Myocyte (in vitro differentiated cells): ENCODE results near the gene TRIM37. TPM values are rescaled to one million over a fixed set of nuclear protein-coding genes. Genes with fewer than 3 reads are reported as not detected.

Experiments used
- DNase-seq: peaks from one replicate; pipeline ENCODE4 v3.0.0-alpha.2; 2012; ENCODE audit warnings: low read depth
- total RNA-seq: library from RNA; depleted of rRNA; stranded (reverse); fragments of >200 nt; gene quantifications from 2 replicates; pipeline ENCODE4 v1.2.3, GENCODE V29; 2014

TRIM37 gene
- total RNA-seq, 1 donor from 2014 or later: 75.0 TPM

DNA sequence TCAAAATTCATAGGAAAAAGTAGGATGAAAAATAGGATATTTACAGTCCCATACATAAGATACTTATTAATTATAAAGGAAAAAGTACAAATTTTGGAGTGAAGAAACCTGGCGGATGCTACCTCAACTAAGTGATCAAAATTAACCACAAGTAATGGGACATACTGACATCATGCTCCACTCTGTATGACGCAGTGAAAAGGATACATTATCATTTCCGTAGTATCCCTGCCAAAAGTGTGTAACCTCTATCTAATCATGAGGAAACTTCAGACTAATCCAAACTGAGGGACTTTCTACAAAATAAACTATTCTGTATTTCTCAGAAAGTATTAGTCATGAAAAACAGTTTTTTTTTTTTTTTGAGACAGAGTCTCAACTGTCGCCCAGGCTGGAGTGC lies 60.5 kb downstream of the TRIM37 start:
- DNase-seq: no peak

DNA sequence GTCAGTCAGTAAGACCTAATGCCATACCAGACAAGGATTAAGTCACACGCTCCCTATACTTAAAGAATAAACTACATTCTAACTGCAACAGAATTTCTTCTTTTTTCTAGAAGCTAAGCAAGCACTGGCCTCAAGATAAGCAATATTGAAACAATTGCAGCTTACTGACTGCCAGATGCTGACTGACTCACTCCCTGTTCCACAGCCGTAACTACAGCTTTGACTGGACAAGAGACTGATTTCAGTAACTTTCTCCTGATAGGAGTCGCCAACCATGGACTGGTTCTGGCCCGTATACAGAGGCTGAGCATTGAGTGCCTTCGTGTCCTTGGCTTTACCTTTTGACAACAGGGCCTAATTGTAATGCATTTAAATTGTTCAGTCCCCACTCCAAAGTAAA lies 67.9 kb downstream of the TRIM37 start:
- DNase-seq: no peak

DNA sequence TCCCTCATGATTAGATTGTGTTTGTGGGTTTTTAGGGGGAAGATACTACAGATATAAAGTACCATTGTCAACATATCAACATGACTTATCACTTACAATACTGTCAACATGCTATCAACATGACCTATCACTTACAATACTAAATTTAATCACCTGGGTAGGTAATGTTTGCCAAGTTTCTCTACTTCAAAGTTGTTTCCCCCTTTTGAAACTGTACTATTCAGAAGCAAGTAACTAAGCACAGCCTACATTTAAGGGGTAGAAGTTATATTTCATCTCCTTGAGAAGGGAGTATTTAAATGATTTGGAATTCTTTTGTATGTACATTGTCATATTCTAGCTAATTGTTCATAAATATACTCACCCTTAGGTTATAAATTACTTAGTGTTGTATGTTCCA lies 68.7 kb downstream of the TRIM37 start:
- no peak for DNase-seq

DNA sequence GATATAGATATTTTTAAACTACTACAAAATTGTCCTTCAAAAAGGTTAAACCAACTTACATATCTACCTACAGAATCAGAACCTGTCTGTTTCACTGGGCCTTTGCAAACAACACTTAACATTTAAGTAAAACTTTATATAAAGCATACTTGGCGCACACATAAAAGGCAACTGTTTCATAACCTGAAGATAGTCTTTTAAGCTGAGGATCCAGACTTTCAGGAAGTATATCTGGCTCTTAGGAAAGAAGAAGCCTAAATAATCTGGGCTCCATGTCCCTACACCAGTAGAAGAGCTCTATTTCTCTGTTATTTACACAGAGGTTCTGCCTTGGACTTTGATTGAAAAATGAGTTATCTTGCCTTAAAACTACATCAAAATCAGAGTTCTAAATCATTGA lies 75.9 kb downstream of the TRIM37 start:
- DNase-seq: no peak

DNA sequence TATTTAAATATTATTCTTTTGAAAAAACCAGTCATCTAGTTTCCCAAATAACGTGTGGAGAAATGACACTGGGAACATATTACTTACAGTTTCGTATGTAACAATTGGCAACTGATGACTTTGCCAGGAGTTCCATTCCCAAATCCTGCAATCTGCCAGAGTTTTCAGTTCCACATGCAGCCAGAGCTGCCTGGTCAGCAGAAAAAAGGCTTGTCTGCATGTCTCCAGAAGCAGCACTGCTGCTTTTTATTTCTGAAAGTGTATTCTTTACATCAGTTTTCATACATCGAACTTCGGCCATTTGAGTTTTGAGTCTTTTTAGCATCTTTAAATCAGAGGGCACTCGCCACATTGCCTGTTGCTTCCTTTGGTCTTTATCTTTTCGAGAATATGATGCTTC lies 78.4 kb downstream of the TRIM37 start:
- no peak for DNase-seq

- no peak for DNase-seq
Observed at GRCh38 chr17:59027750-59028149, 78.9 kb downstream of the TRIM37 start.

- no peak for DNase-seq
Observed at GRCh38 chr17:59026176-59026939, 80.3 kb downstream of the TRIM37 start.

GRCh38 chr17:59024916-59025315 lies 81.8 kb downstream of the TRIM37 start:
- DNase-seq: no peak

DNA sequence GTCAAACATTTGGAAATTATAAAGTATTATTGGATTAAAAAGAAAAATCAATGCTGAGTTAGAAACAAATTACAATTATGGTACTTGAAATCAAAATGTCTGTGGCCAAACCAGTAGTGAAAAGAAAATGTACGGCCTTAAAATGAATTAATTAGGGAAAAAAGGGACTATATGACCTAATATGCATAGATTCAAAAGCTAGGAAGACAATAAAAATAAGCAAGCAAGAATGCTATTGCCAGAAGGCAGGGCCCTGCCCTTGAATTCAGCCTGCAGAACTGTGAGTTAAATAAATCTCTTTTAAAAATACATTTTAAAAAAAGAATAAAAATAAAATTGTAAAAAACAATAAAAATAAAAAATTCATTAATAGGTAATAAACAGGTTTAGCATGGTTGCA lies 88.7 kb downstream of the TRIM37 start:
- no peak for DNase-seq

DNA sequence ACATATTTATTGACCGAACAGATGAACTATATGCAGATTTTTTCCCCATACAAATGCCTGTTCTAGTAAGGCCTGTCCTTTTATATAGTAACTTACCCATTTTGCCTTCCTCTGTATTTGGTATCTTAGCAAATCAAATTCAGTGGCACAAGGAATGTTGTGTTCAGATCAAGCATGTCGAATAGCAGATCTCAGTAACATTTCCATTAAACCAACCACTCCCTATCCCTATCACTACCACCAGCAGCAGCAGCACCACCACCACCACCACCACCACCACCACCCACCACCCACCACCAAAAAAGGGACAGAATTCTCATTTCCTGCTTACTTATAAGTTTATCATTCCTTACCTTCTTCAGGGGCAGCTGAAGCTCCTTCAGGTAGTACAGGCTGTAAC lies 94.7 kb downstream of the TRIM37 start:
- no peak for DNase-seq

- peak; percentile 82 for DNase-seq
Observed at GRCh38 chr17:59010026-59010425, 96.7 kb downstream of the TRIM37 start.

GRCh38 chr17:59008737-59009136 lies 97.9 kb downstream of the TRIM37 start:
- DNase-seq: no peak

- DNase-seq: no peak
Observed at GRCh38 chr17:59007995-59008394, 98.7 kb downstream of the TRIM37 start.

- peak; percentile 74 for DNase-seq
Observed at GRCh38 chr17:59004338-59005111, 102.2 kb downstream of the TRIM37 start.

DNA sequence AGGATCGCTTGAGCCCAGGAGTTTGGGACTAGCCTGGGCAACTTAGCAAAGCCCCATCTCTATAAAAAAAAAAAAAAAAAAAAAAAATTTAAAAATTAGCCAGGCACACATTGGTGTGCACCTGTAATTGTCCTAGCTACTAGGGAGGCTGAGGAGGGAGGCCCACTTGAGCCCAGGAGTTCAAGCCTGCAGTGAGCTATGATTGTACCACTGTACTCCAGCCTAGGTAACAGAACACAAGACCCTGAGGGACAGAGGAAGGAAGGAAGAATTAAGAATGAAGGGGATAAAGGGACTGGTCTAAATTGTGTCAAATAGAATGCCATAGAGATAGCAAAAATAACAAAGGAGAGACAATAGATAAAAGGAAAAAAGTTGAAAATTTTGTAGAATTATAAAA lies 102.8 kb downstream of the TRIM37 start:
- no peak for DNase-seq

DNA sequence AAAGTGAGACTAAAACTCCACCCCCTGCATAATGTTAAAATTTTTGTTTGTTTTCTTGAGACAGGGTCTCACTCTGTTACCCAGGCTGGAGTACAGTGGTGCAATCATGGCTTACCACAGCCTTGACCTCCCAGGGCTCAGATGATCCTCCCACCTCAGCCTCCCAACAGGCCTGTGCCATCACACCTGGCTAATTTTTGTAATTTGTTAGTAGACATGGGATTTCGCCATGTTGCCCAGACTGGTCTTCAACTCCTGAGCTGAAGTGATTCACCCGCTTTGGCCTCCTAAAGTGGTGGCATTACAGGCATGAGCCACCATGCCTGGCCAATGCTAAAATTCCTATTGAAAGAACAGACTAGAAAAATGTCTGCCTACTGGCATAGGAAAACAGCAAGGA lies 103.8 kb downstream of the TRIM37 start:
- no peak for DNase-seq

DNA sequence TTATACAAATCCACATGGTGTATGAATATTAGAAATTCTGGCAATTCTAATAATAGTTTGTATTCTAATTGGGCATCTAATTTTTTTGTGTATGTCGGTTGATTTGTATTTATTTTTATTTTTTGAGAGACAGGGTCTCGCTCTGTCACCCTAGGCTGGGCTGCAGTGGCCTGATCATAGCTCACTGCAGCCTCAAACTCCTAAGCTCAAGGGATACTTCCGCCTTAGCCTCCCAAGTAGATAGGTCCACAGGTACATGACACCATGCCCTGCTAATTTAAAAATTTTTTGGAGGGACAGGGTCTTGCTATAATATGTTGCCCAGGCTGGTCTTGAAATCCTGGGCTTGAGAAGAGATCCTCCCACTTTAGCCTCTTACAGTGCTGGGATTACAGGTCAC lies 104.6 kb downstream of the TRIM37 start:
- DNase-seq: no peak

GRCh38 chr17:59001158-59001814 lies 105.4 kb downstream of the TRIM37 start:
- DNase-seq: peak; percentile 53

GRCh38 chr17:59000022-59000421 lies 106.7 kb downstream of the TRIM37 start:
- no peak for DNase-seq

DNA sequence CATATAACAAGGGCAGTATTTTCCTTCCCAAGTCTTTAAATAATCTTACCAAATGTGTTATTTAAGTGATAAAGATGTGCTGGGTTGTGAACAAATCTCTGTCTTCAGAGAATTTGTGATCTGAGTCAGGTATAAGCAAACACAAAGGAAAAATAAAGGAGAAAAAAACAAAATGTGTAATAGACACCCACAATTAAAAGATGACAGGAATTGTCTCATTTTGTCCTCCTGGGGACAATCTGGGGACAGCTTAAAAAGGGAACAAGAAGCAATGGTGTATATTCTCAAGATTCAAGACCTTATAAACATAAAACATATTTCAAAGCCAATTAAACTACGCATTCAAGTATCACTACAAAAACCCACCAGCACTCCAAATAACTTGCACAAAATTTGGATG lies 107.2 kb downstream of the TRIM37 start:
- no peak for DNase-seq

DNA sequence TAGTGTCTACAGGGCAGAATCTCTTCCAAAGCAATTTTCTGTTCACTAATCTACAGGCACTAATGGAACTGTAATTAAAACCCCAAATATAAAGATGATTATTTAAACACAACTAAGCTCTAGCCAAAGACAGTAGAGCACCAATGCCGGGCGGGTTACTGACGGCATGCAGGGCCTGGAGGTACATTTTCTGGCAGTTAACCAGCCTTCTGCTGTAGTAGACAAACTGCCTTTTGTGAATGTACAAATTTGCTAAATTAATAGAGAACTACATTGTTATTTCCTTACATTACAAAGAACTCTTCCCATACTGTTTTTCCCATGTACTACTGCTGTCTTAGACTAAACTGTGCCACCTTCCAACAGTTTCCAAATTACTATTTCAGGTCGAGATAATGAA lies 107.8 kb downstream of the TRIM37 start:
- DNase-seq: no peak
